ENCODE results near the gene DRP2. TPM values are rescaled to one million over a fixed set of nuclear protein-coding genes. Genes with fewer than 3 reads are reported as not detected.
"Not testable (repeated sequence)": the region's sequence is repeated elsewhere in the genome, so short reads cannot be mapped to it uniquely, and the experiment has no call there.

DRP2 gene
- total RNA-seq, 1 donor from 2014 or later: 1.3 TPM

GRCh38 chrX:101290957-101291603, 71.5 kb downstream of the DRP2 start, which contains the start of gene TAF7L:
TSS of gene TAF7L (minus strand) at chrX:101291334. CDS start at chrX:101287543, 3,791 bp downstream.
- Mint-ChIP-seq H3K9me3 (no peaks in the 10 kb centered on the region), H3K4me3 (no peak within 1 kb of the TSS), H3K36me3 (no peaks in the 10 kb centered on the region), H3K27me3 (no peaks in the 10 kb centered on the region), H3K27ac (no peak within 1 kb of the TSS), H3K4me1 (ENCODE audit: unreplicated experiment) (no peaks in the 10 kb centered on the region)
- TF ChIP-seq CTCF (conservative IDR thresholded peaks at IDR 0.05): no peak
- DNase-seq (ENCODE audit: extremely low spot score, unreplicated experiment): no peak

- H3K4me3 Mint-ChIP-seq; H3K4me1 Mint-ChIP-seq (ENCODE audit: unreplicated experiment); H3K36me3 Mint-ChIP-seq; H3K27me3 Mint-ChIP-seq; H3K27ac Mint-ChIP-seq; H3K9me3 Mint-ChIP-seq; DNase-seq (ENCODE audit: extremely low spot score, unreplicated experiment): not testable (repeated sequence)
These were observed 76.0 kb downstream of the DRP2 start for GRCh38 chrX:101295603-101296002.

GRCh38 chrX:101303790-101304189, 84.2 kb downstream of the DRP2 start:
- DNase-seq (ENCODE audit: extremely low spot score, unreplicated experiment): no peak
- no peak overlapping the region for H3K4me3 Mint-ChIP-seq
- TF ChIP-seq CTCF (conservative IDR thresholded peaks at IDR 0.05): no peak
- H3K9me3 Mint-ChIP-seq: no peaks in the 10 kb centered on the region
- no peak overlapping the region for H3K27ac Mint-ChIP-seq
- H3K27me3 Mint-ChIP-seq: no peaks in the 10 kb centered on the region
- H3K36me3 Mint-ChIP-seq: no peaks in the 10 kb centered on the region
- no peaks in the 10 kb centered on the region for H3K4me1 Mint-ChIP-seq (ENCODE audit: unreplicated experiment)

Other genes with a start within 250 kb of the DRP2 start
- 13.9 and 18.3 TPM in 2 replicates for gene TRMT2B, start 167.7 kb upstream of the DRP2 start, total RNA-seq (ENCODE audit: low replicate concordance)
- 3.0 and 5.6 TPM in 2 replicates for gene TMEM35A, start 140.9 kb upstream of the DRP2 start, total RNA-seq (ENCODE audit: low replicate concordance)
- 5.5 and 18.8 TPM in 2 replicates for gene CENPI, start 121.6 kb upstream of the DRP2 start, total RNA-seq (ENCODE audit: low replicate concordance)
- 0.21 TPM in 1 of 2 replicates, not detected in the other for gene TAF7L, start 71.5 kb downstream of the DRP2 start, total RNA-seq (ENCODE audit: low replicate concordance)
- gene TIMM8A, start 129.0 kb downstream of the DRP2 start, total RNA-seq (ENCODE audit: low replicate concordance): 22.1 and 22.4 TPM in 2 replicates
- 0.34 and 0.38 TPM in 2 replicates for gene BTK, start 166.4 kb downstream of the DRP2 start, total RNA-seq (ENCODE audit: low replicate concordance)
- gene RPL36A, start 171.2 kb downstream of the DRP2 start, total RNA-seq (ENCODE audit: low replicate concordance): 329 and 338 TPM in 2 replicates
- 39.5 and 44.8 TPM in 2 replicates for gene GLA, start 188.1 kb downstream of the DRP2 start, total RNA-seq (ENCODE audit: low replicate concordance)
- gene HNRNPH2, start 188.4 kb downstream of the DRP2 start, total RNA-seq (ENCODE audit: low replicate concordance): 68.3 and 76.0 TPM in 2 replicates

Measured in type B pancreatic cell (in vitro differentiated cells).